GM20431 (cell line): Measurements from ENCODE around the gene LTB.

Source experiments
- in situ Hi-C: fragments of 300-500 bp; cut with MseI, MboI; formaldehyde crosslinking; loops from one replicate; pipeline ENCODE4 v1.15.0; 2020; ENCODE audit warnings: low sequenced_read_pairs; ENCODE audit not compliant: unreplicated experiment

Gene LTB

GRCh38 chr6:31577579-31577966 lies 4.7 kb downstream of the LTB start:
- in situ Hi-C loops: no loop called here

GRCh38 chr6:31576897-31577578 lies 5.2 kb downstream of the LTB start:
- in situ Hi-C loops: no loop called here

GRCh38 chr6:31575952-31576685 lies 6.1 kb downstream of the LTB start:
- in situ Hi-C loops: no loop called here

- in situ Hi-C loops: no loop called here
Measured at GRCh38 chr6:31575335-31575901, 6.8 kb downstream of the LTB start, which contains the start of gene TNF. TNF (plus strand) TSS chr6:31575565; CDS start chr6:31575742, 177 bp downstream.

GRCh38 chr6:31574106-31575061 lies 7.8 kb downstream of the LTB start:
- in situ Hi-C loops: no loop called here

- in situ Hi-C loops: no loop called here
Measured at GRCh38 chr6:31573239-31574105, 8.8 kb downstream of the LTB start.

GRCh38 chr6:31572041-31572911 lies 9.9 kb downstream of the LTB start, which contains the start of gene LTA:
LTA (plus strand) TSS chr6:31572289; CDS start chr6:31572743, 454 bp downstream.
- in situ Hi-C loops: no loop called here

GRCh38 chr6:31569861-31570536 lies 12.2 kb downstream of the LTB start:
- in situ Hi-C loops: no loop called here

- in situ Hi-C loops: no loop called here
Measured at GRCh38 chr6:31568537-31568961, 13.7 kb downstream of the LTB start.

GRCh38 chr6:31567531-31568370 lies 14.5 kb downstream of the LTB start:
- in situ Hi-C loops: no loop called here

GRCh38 chr6:31560697-31561058 lies 21.5 kb downstream of the LTB start:
- in situ Hi-C loops: no loop called here

GRCh38 chr6:31559958-31560696 lies 22.1 kb downstream of the LTB start:
- in situ Hi-C loops: no loop called here

- in situ Hi-C loops: no loop called here
Measured at GRCh38 chr6:31559606-31559957, 22.6 kb downstream of the LTB start.

- in situ Hi-C loops: no loop called here
Measured at GRCh38 chr6:31558631-31559500, 23.4 kb downstream of the LTB start.

GRCh38 chr6:31558318-31558625 lies 24.0 kb downstream of the LTB start:
- in situ Hi-C loops: no loop called here
